Ascending aorta (tissue), 2 donors: ENCODE results near the gene RPRD1A. TPM values are rescaled to one million over a fixed set of nuclear protein-coding genes. Genes with fewer than 3 reads are reported as not detected.

Experiments used
- DNase-seq, 2 donors: peaks; one replicate each; pipeline ENCODE4 v3.0.0-alpha.2; 2019; ENCODE audit warnings: low spot score in 2 of 2
- H3K27ac ChIP-seq, 2 donors: fragments of 200-600 bp; sonication (generic); one replicate each; pipeline ENCODE4 v1.5.1; 2016 to 2017; ENCODE audit warnings: mild to moderate bottlenecking in 1 of 2
- H3K27me3 ChIP-seq: fragments of 200-600 bp; sonication (generic); one replicate; pipeline ENCODE4 v1.5.1; 2017
- H3K36me3 ChIP-seq, 2 donors: fragments of 200-600 bp; sonication (generic); one replicate each; pipeline ENCODE4 v1.5.1; 2016
- H3K4me1 ChIP-seq, 2 donors: fragments of 200-600 bp; sonication (generic); one replicate each; pipeline ENCODE4 v1.5.1; 2016 to 2017; ENCODE audit warnings: mild to moderate bottlenecking in 1 of 2
- H3K4me3 ChIP-seq, 2 donors: fragments of 200-600 bp; sonication (generic); one replicate each; pipeline ENCODE4 v1.5.1; 2016 to 2017; ENCODE audit warnings: mild to moderate bottlenecking in 1 of 2
- H3K9me3 ChIP-seq, 2 donors: fragments of 200-600 bp; sonication (generic); one replicate each; pipeline ENCODE4 v1.5.1; 2016
- intact Hi-C: fragments of 100-400 bp; cut with DNase I; formaldehyde crosslinking; loops from one replicate; pipeline ENCODE4 v1.15.1; 2023
- total RNA-seq: library from RNA; depleted of rRNA; stranded (reverse); fragments of >200 nt; gene quantifications from one replicate; pipeline ENCODE4 v1.1.0, GENCODE V29; 2016
- TF ChIP-seq, protein P1 (sequence below), 3 experiments: fragments of 200-600 bp in 2 of 3; fragments of 450-650 bp in 1 of 3; sonication (generic) in 2 of 3; IDR thresholded peaks; one replicate each; pipeline ENCODE4 v1.5.1; 2016 to 2019; ENCODE audit warnings: antibody characterized with exemption in 3 of 3, mild to moderate bottlenecking in 1 of 3, moderate library complexity in 1 of 3

Gene RPRD1A
- total RNA-seq, 1 donor from 2014 or later = 16.4 TPM

DNA sequence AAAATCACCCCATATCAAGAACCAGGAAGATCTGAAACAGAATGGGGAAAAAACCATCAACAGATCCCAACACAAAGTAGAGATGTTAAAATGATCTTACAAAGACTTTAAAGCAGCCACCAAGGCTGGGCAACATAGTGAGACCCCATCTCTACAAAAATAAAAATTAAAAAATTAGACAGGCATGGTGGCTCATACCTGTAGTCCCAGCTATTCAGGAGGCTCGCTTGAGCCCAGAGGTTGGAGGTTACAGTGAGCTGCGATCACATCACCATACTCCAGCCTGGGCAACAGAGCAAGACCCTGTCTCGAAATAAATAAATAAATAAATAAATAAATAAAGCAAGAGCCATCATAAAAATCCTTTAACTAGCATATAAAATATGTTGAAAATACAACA, 20.5 kb downstream of the RPRD1A start:
- Histone ChIP-seq H3K27me3 (no peaks in the 10 kb centered on the region), H3K27ac (no peak overlapping the region), H3K9me3 (peaks cover 0 to 11% of the 10 kb centered on the region in 2 donors), H3K36me3 (no peaks in the 10 kb centered on the region), H3K4me1 (no peaks in the 10 kb centered on the region), H3K4me3 (no peak overlapping the region)
- no peak for DNase-seq
- TF ChIP-seq, protein P1, sequence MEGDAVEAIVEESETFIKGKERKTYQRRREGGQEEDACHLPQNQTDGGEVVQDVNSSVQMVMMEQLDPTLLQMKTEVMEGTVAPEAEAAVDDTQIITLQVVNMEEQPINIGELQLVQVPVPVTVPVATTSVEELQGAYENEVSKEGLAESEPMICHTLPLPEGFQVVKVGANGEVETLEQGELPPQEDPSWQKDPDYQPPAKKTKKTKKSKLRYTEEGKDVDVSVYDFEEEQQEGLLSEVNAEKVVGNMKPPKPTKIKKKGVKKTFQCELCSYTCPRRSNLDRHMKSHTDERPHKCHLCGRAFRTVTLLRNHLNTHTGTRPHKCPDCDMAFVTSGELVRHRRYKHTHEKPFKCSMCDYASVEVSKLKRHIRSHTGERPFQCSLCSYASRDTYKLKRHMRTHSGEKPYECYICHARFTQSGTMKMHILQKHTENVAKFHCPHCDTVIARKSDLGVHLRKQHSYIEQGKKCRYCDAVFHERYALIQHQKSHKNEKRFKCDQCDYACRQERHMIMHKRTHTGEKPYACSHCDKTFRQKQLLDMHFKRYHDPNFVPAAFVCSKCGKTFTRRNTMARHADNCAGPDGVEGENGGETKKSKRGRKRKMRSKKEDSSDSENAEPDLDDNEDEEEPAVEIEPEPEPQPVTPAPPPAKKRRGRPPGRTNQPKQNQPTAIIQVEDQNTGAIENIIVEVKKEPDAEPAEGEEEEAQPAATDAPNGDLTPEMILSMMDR (IDR thresholded peaks at IDR 0.05) = no peak
- intact Hi-C loops = no loop called here

DNA sequence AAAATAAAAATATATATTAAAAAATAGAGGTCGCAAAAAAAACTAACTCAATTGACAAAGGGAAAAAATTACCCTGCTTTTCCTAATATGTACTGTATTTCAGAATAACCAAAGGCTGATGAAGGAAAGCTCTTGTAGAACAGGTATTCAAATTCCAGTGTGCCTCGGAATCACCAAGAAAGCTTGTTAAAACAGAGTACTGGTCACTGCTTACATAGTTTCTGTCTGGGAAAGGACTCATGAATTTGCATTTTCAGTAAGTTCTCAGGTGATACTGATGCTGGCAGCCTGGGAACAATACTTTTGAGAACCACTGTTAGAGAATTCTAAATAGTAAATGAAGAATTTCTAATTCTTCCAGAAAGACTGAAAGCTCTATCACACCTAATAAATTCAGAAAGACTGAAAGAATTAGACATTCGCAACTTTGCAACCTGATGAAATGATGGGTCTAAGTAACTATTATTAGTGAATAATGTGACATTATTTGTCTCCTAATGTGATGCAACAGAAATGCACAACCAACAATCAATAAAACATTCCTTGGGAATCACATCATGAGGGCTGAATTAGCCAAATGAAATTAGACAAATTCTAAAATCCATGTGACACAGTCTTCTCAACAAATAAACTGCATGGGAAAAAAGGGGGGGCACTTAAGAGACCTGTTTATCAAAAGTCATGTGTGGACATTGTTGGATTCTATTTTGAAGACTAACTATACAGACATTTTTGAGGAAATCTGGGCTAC, 21.9 kb downstream of the RPRD1A start:
- no peak for DNase-seq
- Histone ChIP-seq H3K4me1 (no peaks in the 10 kb centered on the region), H3K36me3 (no peaks in the 10 kb centered on the region), H3K4me3 (no peak overlapping the region), H3K27ac (no peak overlapping the region), H3K9me3 (no peaks in the 10 kb centered on the region), H3K27me3 (no peaks in the 10 kb centered on the region)
- TF ChIP-seq, protein P1 (IDR thresholded peaks at IDR 0.05) = no peak
- intact Hi-C loops = no loop called here

GRCh38 chr18:36043153-36043552, 24.2 kb downstream of the RPRD1A start:
- no peaks in the 10 kb centered on the region for H3K36me3 ChIP-seq
- no peak for DNase-seq
- no peaks in the 10 kb centered on the region for H3K4me1 ChIP-seq
- intact Hi-C loops = no loop called here
- H3K4me3 ChIP-seq = no peak overlapping the region
- H3K9me3 ChIP-seq = no peaks in the 10 kb centered on the region
- TF ChIP-seq, protein P1 (IDR thresholded peaks at IDR 0.05) = no peak
- no peaks in the 10 kb centered on the region for H3K27me3 ChIP-seq
- H3K27ac ChIP-seq = no peak overlapping the region

DNA sequence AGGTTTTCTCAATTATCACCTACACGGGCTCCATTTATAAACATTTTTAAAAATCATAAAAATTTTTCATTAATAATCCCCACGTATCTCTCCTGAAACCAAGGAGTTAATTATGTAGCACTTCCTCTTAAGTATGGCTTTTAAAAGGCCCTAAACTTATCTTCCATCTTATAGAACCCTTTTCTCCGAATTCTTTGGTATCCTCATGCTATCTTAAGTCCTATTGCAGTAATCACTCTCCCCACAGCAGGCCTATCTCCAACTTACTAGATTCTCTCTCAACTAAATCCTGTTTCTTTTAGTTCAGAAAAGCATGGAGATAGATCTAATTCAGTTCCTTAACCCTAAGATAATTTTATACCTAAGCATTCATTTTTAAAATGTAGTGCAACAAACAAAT, 26.2 kb downstream of the RPRD1A start:
- H3K9me3 ChIP-seq = no peaks in the 10 kb centered on the region
- intact Hi-C loops = no loop called here

GRCh38 chr18:36038102-36038663, 29.2 kb downstream of the RPRD1A start:
- no peak for DNase-seq
- TF ChIP-seq, protein P1 (IDR thresholded peaks at IDR 0.05) = no peak

More for the DNA sequence above, 26.2 kb downstream of the RPRD1A start:
- no peak for DNase-seq
- H3K27ac ChIP-seq = no peak overlapping the region
- no peaks in the 10 kb centered on the region for H3K27me3 ChIP-seq
- no peak overlapping the region for H3K4me3 ChIP-seq
- H3K36me3 ChIP-seq = no peaks in the 10 kb centered on the region
- TF ChIP-seq, protein P1 (IDR thresholded peaks at IDR 0.05) = no peak
- H3K4me1 ChIP-seq = no peaks in the 10 kb centered on the region

More at GRCh38 chr18:36038102-36038663, 29.2 kb downstream of the RPRD1A start:
- H3K27me3 ChIP-seq = no peaks in the 10 kb centered on the region
- H3K9me3 ChIP-seq = no peaks in the 10 kb centered on the region
- no peak overlapping the region for H3K27ac ChIP-seq
- H3K4me1 ChIP-seq = no peaks in the 10 kb centered on the region
- no peaks in the 10 kb centered on the region for H3K36me3 ChIP-seq
- no peak overlapping the region for H3K4me3 ChIP-seq
- intact Hi-C loops = no loop called here
